ENCODE results near the gene TBX15.

DNA sequence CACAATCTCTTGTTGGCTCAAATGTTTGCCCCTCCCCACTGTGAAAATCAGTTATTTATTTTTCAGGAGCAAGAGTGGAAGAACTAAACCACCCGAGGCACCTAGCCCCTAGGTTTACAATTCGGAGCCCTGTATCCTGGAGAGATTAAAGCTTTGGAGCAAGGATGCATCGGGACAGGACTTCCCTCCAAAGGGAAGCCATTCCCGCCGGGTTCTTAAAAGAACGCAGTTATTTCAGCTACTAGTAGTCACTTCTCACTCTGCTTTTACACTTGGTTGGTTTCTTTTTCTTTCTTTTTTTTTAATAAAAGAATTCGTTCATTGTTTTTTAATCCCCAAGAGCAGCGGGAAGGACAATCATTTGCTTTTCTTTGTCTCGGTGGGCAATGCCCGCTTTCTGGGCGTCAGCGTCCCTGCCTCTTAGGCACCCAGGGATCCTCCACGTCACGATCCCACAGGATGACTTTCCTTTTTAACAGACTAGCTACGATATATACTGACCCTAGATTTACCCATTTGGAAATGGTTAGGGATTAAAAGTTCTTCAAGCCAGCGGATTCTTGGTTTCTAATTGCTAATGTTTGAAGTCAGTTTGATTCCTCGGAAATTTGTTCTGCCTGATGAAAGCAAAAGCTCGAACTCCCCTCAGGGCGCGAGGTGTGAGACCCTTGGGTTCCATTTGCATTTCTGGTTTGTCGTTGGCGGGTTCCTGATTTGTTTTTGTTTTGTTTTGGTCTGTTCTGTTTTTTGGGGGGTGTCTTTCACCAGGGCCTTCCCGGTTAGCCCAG lies 9.0 kb downstream of the TBX15 start:
- TF ChIP-seq EZH2 (IDR thresholded peaks at IDR 0.05) (no peak), POLR2AphosphoS5 (IDR thresholded peaks at IDR 0.05; ENCODE audit: borderline replicate concordance, low read depth, low read length) (no peak), FOXP2 (optimal IDR thresholded peaks at IDR 0.05; ENCODE audit: control extremely low read depth, extremely low read length, insufficient read depth) (no peak)
